Measurements from ENCODE around the gene DNPEP. TPM values are rescaled to one million over a fixed set of nuclear protein-coding genes. Genes with fewer than 3 reads are reported as not detected.

DNPEP gene
- total RNA-seq, 1 experiment from 2014 or later: 60.9 TPM

DNA sequence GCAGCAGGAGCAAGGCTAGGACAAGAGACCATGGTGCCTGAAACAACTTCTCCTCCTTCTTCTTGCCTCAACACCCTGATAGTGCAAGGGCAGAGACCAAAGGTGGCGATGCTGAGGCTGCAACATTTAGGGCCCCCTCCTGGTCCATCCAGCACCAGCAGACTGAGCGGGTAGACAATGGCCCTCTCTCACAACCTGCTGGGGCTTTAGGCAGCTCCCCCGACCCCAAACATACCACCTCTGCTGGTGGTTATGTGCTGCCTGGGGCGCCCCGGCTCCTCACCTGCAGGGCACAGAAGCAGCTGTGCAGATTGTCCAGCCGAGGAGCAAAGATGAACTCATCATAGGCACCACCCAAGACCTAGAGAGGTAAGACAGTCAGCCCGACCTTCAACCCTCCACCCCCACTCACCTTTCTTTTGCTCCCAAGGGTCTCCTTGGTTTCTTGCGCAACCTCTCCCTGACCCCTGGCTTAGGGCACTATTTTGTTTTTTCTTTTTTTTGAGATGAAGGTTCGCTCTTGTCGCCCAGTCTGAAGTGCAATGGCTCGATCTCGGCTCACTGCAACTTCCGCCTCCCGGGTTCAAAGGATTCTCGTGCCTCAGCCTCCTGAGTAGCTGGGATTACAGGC lies 3.5 kb downstream of the DNPEP start:
- Histone ChIP-seq H3K56ac (ENCODE audit: insufficient read length, low read depth, low read length) (no peak overlapping the region), H4K8ac (replicated peaks; ENCODE audit: insufficient read length, low read depth, low read length) (no peak overlapping the region), H3K23ac (ENCODE audit: insufficient read length, low read depth, low read length) (no peak overlapping the region), H3K9ac (ENCODE audit: extremely low read depth, insufficient read length, low read length) (no peak overlapping the region), H2BK15ac (ENCODE audit: low read depth, low read length) (no peak overlapping the region), H4K5ac (ENCODE audit: insufficient read length, low read depth, low read length) (no peak overlapping the region), H3K23me2 (ENCODE audit: insufficient read length, low read depth, low read length, poor library complexity, severe bottlenecking) (peaks cover 7% of the 10 kb centered on the region), H3K27me3 (ENCODE audit: insufficient read depth, low read length) (no peaks in the 10 kb centered on the region), H3K4me1 (ENCODE audit: insufficient read depth, low read length) (no peaks in the 10 kb centered on the region), H2AFZ (ENCODE audit: low read length) (no peak overlapping the region), H3K79me2 (ENCODE audit: insufficient read depth, low read length) (no peaks in the 10 kb centered on the region), H3K4ac (ENCODE audit: low read depth, low read length) (no peak overlapping the region), H2BK120ac (ENCODE audit: low read depth, low read length, poor library complexity, severe bottlenecking) (no peak overlapping the region), H3K18ac (ENCODE audit: insufficient read length, low read depth, low read length) (no peak overlapping the region), H2BK5ac (ENCODE audit: insufficient read length, low read length) (no peak overlapping the region), H2BK20ac (ENCODE audit: low read depth, low read length, poor library complexity, severe bottlenecking) (no peak overlapping the region), H3K79me1 (ENCODE audit: insufficient read depth, low read depth, low read length, poor library complexity, severe bottlenecking) (no peaks in the 10 kb centered on the region), H2BK12ac (ENCODE audit: insufficient read length, low read depth, low read length) (no peak overlapping the region), H3K4me2 (ENCODE audit: insufficient read depth, insufficient read length, low read length) (no peak overlapping the region), H3K9me3 (ENCODE audit: control insufficient read depth, low read depth, low read length) (no peaks in the 10 kb centered on the region), H4K20me1 (ENCODE audit: control insufficient read depth, insufficient read depth, insufficient read length) (no peaks in the 10 kb centered on the region), H3T11ph (ENCODE audit: low read length) (no peak overlapping the region), H3K27ac (ENCODE audit: insufficient read length, low read depth, low read length) (no peak overlapping the region), H3K14ac (ENCODE audit: insufficient read depth, low read length) (no peak overlapping the region), H2AK5ac (ENCODE audit: insufficient read length, low read length) (no peak overlapping the region), H4K91ac (ENCODE audit: insufficient read length, low read depth, low read length) (no peak overlapping the region)
- Mint-ChIP-seq H3K9me3 (no peaks in the 10 kb centered on the region), H3K36me3 (ENCODE audit: insufficient read depth in 1 of 3, low read depth in 3 of 3) (peaks cover 29 to 57% (median 54%) of the 10 kb centered on the region in 3 experiments; a peak in 6 of 7 replicates), H3K27me3 (ENCODE audit: low read depth) (no peaks in the 10 kb centered on the region), H3K4me1 (peaks cover 12 to 19% of the 10 kb centered on the region in 2 experiments), H3K27ac (no peak overlapping the region; a peak in 2 of 7 replicates), H3K4me3 (no peak overlapping the region; a peak in 1 of 5 replicates)
- DNase-seq: peak; percentile 57
- no CpG with 5 or more reads among the region's 15 CpGs for WGBS (ENCODE audit: extremely low coverage, insufficient read length, low lambda C conversion rate)
- TF ChIP-seq, protein P1, sequence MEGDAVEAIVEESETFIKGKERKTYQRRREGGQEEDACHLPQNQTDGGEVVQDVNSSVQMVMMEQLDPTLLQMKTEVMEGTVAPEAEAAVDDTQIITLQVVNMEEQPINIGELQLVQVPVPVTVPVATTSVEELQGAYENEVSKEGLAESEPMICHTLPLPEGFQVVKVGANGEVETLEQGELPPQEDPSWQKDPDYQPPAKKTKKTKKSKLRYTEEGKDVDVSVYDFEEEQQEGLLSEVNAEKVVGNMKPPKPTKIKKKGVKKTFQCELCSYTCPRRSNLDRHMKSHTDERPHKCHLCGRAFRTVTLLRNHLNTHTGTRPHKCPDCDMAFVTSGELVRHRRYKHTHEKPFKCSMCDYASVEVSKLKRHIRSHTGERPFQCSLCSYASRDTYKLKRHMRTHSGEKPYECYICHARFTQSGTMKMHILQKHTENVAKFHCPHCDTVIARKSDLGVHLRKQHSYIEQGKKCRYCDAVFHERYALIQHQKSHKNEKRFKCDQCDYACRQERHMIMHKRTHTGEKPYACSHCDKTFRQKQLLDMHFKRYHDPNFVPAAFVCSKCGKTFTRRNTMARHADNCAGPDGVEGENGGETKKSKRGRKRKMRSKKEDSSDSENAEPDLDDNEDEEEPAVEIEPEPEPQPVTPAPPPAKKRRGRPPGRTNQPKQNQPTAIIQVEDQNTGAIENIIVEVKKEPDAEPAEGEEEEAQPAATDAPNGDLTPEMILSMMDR (conservative IDR thresholded peaks at IDR 0.05): peak; percentile 54
